Body of pancreas (tissue), 4 donors: ENCODE measurements around the gene NT5M.

Experiments used
- CTCF ChIP-seq, 7 experiments: fragments of 450-650 bp in 4 of 7; fragments of 200-600 bp in 3 of 7; sonication (generic) in 3 of 7; IDR thresholded peaks; one replicate each; pipeline ENCODE4 v1.5.1; 2016 to 2019; ENCODE audit warnings: antibody characterized with exemption in 7 of 7
- POLR2A ChIP-seq, 3 donors: fragments of 450-650 bp; IDR thresholded peaks; one replicate each; pipeline ENCODE4 v1.6.1; 2016; ENCODE audit warnings: antibody characterized with exemption in 3 of 3, mild to moderate bottlenecking in 2 of 3

- TF ChIP-seq POLR2A (IDR thresholded peaks at IDR 0.05) (no peak), CTCF (IDR thresholded peaks at IDR 0.05) (no peak)
Measured at GRCh38 chr17:17304521-17304985, 1.4 kb downstream of the NT5M start.
